AG20443 (cell line): ENCODE data around the gene C1RL.

ENCODE experiments used
- DNase-seq: peaks from one replicate; pipeline ENCODE4 v3.0.0; 2012; ENCODE audit warnings: low spot score, mixed read lengths

Gene C1RL

DNA sequence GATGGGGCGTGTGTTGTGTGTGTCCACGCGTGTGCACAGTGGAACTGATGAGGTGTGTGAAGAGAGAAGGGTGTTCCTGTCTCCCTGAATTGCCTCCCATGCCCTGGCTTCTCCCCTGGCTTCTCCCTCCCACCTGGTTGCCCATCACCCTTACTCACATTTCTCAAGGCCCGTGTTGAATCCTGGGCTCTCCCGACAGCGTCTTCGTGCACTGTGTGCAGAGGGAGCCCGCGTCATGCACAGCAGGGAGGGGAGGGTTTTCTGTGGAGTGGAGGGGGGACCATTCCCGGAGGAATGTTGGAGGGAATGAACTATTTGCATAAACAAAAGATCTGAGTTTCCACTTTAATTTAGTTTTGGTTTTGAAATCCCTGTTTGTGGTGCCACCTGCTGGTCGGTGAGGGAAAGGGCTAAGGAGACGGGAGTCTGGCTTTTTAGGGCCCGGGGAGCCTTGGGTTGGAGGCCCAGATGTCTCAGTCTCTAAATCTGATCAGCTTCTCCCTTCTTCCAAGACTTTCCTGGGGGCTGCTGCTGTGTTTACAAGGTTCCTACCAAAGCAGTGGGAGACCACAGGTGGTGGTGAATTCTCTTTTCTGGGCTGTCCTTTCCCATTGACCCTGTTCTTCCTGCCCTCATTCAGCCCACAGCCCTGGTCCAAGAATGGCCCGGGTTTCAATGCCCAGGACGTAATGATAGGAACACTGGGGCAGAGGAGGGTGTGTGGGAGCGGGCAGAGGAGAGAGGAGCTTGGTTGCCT, 16.6 kb downstream of the C1RL start, which contains the start of gene C1R:
TSS of gene C1R (minus strand) at position 217 of the 757 bp plus-strand sequence. CDS start at position 160, 57 bp downstream.
- DNase-seq: peak; percentile 87

DNA sequence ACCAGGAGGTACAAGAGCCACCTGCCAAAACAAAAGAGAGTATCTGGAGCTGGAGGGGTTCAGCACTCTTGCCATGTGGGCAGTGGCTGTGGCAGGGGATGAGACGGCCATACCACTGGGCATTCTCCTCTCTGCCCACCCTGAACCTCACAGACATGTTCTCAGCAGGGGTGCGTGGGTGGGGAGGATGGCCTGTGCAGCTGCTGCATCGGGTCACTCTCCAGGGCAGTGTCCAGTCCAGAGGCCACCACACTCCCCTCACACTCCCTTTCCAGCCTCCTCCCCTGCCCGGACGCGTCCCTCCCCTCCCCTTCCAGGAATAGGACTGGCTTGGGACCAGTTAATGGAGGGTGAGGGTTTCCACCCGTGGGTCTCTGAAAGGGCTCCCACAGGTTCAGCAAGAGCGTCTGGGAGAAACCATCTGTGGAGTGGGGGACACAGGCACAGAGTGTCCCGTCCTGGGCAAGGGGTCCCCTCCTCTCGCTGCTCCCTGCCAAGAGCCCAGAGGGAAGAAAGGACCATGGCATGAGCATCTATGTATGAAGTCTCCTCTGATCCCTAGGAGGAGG, 17.3 kb downstream of the C1RL start:
- DNase-seq: peak; percentile 42

DNA sequence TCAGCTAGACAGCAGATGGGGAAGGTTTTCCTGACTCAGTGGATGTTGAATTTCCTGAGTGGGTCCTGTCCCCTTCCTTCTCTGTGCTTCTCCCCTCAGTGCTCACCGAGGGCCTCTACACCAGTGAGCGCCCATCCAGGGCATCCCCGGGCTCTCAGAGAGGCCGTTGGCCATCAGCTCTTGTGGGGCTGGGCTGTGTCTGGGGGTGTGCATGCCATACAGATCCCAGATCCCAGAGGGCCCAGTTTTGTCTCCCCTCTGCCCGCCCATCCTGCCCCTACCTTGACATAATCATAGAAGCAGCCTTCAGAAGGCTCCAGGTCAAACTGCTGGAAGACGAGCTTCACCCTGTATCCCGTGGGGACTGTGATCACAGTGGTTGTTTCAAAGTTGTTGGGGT, 17.8 kb downstream of the C1RL start:
- no peak for DNase-seq

DNA sequence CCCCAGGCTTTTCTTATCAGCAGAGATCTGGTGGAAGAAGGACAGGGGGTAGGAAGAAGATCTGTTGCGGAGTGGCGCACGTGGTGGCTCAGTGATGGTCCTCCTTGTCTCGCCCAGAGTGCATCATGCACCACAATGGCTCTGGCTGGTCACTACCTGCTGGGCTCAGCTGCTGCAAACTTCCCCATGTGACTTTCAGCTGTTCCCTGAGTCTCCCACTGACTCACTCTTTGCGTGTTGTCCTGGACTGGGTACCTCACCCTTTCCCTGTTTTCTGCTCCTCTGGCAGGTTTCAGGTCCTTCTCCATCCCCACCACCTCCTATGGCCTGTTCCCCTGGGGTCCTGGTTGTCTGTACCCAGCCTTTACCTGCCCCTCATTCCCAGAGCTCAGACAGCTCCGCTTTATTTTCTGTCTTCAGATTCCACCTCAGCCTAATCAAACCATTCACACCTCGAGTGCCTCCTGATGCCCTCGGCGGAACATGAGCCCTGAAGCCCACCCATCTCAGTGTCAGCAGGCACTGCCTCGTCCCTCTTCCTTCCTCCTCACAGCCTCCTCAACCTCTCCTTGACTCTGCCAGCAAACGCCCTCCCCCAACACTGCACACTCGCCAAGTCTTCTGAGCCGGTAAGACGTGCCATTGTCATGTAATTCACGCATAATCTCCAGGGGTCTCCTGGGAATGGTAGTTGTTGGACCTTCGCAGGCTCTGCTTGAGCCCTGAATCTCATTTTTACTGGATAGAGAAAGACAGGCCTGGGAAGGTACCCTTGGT, 18.6 kb downstream of the C1RL start:
- DNase-seq: no peak

DNA sequence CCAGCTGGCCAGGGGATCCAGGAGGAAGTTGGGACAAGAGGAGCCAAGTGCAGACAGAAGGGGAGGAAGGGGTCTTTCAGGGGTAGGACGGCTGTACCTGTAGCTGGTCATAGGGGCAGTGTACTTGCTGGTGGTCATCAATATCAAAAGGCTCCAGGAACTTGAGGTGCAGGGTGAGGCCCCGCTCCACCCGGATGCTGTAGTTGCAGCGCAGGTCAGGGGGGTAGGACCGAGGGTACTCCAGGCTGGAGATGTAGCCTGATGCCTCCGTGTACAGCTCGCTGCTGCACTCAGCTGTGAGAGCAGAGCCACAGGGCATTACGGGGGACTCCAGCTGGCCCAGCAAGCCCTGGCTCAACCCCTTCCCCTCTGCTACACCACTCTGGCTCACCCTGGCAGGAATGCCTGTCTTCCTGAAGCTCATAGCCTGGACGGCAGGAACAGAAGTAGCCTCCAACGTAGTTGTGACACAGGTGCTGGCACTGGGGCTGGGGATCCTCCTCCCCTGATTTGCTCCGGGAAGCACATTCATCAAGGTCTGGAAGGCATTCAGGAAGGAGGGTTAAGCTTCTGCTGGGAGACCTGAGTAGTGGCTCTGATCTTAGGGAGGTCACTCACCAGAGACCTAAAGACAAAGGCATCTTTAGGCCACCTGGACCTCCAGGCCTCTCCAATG, 19.7 kb downstream of the C1RL start:
- no peak for DNase-seq

DNA sequence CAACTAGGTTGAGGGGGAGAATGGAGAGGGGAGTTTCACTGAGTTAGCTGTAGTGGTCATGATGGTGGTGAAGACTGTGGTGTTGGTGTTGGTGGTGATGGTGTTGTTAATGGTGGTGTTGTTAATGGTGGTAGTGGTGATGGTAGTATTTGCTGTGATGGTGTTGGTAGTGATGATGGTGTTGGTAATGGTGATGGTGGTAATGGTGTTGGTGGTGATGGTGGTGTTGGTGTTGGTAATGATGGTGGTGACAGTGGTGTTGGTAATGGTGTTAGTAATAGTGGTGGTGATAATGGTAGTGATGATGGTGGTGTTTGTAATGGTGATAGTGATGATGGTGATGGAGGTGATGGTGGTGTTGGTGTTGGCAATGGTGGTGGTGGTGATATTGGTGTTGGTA, 25.9 kb downstream of the C1RL start:
- DNase-seq: no peak

DNA sequence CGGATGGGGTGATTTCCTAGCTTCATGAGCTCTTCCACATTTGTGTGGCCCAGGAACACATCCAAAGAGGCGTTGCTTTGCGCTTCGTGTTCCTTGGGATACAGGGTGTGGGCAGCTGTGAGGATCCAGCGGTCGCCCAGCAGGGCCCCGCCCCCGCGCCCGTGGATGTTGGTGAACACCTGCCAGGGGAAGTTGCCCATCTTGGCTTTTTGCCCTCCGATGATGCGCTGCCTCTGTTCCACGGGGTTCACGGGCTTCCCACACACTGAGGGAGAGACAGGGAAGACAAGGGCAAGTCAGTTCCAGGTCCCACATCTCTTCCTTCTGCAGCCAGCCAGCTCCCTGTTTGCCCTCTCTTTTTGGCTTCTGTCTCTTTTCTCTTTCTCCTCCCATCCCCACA, 28.0 kb downstream of the C1RL start:
- no peak for DNase-seq

DNA sequence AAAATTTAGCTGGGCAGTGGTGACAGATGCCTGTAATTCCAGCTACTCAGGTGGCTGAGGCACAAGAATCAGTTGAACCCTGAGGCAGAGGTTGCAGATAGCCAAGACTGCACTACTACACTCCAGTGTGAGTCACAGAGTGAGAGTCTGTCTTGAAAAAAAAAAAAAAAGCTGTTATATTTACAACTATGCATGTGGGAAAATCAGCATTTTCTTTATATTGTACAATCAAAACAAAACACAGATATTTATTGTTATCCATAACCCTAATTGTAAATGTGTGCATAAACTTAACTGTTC, 29.2 kb downstream of the C1RL start:
- DNase-seq: no peak

DNA sequence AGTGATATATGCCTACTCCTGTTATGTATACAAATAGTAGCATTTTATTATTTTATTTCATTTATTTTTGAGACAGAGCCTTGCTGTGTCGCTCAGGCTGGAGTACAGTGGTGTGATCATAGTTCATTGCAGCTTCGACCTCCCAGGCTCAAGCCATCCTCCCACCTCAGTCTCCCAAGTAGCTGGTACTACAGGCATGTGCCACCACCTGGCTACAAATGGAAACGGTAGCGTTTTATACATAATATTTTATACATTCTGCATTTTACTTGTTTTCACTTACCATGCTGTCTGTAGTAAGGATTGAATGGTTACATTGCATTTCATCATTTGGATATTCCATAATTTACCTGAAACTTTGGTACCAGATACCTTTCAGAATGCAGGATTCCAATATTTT, 30.9 kb downstream of the C1RL start:
- no peak for DNase-seq

DNA sequence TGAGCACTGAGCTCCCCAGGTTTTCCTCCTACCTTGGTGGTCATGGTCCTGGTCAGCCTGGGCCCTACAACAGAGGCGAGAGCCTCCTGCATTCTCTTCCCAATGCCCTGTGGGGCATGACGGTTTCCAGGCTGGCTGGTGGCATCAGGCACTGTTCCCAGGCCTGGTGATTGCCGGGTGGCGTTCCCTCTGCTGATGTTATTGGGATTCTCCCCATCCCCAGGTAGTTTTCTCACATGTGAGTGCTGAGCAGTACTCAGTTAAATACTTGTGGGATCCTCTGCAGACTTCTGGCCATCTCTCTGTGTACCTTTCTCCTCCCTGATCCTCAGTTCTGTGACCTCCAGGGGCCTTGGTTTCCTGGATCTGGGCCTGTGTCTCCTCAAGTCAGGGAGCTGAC, 32.5 kb downstream of the C1RL start:
- DNase-seq: no peak

DNA sequence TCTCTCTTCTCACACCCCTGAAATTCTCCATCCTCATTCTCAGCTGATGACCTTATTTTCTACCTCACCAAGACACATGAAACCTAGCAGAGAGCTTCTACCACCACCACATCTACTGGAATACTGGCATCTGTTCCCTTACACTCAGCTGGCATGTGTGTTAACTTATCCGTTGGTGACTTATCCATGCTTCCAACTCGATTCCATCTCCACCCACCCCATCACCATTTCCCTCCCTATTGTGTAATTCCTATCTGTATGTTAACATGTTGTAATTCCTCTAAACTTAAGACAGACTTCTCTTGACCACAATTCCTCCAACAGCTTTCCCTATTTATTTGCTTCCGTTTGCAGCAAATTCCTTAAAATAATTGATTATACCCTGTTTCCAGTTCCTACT, 33.1 kb downstream of the C1RL start:
- peak; percentile 64 for DNase-seq

DNA sequence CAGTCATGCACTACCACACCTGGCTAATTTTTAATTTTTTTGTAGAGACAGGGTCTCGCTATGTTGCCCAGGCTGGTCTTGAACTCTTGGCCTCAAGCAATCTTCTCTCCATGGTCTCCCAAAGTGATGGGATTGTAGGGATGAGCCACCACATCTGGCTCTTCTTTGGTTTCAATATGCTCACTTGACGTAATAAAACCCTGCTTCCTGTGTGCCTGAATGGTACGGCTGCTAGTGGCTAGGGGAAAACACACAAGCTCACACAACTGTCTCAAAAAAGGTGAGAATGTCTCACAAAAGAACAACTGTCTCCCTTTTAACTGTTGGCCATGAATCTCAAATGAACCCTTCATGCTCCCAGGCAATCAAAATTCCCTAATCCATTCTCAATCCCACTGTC, 33.5 kb downstream of the C1RL start:
- DNase-seq: no peak

DNA sequence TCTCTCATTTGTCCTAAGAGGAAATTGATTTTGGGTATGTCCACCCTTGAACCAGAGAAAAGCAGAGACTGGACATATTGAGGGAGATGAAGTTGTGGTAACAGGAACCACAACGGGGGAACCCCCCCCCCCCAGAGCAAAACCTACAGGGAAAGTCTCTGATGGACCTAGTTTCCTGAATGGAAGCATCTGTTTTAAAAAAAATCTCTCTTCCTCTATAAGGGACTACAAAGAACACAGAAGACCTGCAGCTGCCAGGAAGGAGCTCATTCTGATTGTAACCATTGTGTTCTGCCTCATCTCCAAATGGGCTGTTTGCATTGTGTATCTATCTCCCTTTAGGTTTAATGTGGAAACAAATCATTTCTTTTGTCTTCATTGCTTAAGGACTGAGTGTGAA, 35.1 kb downstream of the C1RL start:
- no peak for DNase-seq

DNA sequence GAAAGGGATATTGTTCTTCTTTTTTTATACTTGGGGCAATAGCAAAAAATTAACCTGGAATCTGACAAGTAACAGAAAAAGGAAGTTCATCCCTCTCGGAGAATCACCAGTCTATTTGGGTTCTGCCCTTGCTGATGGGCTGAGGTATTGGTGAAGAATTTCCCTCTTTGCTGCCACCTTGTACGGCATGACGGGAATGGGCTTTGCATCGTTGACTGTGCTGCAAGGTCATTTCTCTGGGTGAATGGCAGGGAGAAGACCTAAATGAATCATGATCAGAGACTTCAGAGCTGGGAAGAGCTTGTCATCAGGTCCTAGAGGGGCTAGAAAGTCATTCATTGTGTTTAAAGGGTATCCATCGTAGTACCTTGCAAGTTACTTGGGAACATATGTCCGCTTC, 36.5 kb downstream of the C1RL start:
- no peak for DNase-seq

DNA sequence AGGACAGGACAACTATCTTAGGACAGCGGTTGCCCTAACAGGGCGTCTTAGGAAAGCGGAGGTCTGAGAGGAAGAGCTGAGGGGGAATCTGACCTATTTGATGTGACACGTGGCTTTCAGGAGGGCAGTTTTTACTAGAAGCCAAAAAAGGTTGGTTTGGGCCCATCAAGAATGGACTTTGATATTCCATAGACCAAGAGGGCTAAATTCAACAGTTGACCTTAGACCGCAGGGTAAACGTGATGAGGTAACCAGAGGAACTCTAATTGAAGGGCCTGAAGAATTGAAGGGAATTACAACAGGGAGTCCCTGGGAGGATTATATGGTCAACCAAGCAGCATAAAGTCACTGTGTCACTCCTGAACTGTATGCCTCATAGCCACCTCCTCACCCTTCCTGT, 37.0 kb downstream of the C1RL start:
- no peak for DNase-seq

DNA sequence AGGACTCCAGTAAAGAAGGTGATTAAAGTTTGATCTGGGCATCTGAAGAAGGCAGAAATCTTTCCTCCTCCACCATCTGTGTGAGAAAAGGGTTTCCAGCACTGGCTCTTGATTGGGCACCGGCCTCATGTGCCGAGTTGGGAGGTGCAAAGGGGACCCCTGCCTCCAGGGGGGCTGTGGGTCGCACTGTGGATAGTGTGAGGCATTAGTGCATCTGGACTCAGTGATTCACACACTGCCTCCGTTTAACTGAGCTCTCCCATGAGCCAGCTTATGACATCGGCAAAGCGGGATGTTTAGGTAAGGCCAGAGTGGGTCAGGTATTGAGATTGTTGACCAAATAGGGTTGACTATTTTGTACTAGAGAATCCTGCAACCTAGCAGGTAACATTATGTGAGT, 39.6 kb downstream of the C1RL start:
- DNase-seq: no peak

DNA sequence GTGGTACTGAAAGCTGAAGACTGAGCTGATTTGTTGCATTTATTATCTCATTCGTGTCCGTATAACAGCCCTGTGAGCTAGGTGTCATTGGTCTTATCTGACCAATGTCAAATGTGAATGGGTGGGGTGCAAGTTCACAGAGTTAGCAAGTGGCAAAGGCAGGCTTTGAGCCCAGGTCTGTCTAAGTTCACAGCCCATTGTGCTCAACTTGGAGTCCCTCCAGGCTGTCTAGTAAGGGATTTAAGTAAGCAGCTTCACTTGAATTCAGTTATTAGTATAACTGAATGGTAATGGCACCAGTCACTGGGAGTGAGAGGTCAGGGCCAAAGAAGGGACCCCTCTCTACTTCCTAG, 40.0 kb downstream of the C1RL start:
- no peak for DNase-seq

DNA sequence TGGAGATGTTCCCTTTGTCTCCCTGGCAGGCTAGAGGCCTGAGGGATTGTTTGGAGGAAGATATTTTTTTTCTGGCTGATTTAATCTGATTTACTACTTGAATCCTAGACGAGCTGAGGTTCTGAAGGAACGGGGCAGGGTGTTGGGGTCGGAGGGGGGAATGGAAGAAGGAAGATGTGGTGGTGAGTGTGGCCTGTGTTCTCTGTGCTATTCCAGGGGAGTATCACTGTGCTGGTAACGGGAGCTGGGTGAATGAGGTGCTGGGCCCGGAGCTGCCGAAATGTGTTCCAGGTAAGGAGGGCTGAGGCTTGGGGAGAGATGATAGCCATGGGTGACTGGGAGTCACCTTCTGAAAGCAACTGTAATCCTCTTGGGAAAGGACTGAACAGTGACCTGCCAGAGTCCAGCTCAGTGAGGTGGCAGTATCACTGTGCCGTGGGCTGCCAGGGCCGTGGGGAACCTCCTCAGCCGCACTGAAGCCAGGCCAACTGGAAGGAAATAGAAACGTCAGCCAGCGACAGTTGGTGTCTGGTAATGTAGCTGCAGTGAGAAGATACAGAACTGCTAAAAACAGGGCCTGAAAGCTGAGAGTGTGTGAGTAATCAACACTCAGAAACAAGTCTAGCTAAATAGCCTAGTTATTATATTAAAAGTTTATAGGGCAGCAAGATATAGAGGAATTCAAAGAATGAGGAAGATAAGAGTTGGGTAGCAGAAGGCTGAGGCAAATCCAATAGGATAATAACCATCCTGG, 40.6 kb downstream of the C1RL start:
- no peak for DNase-seq

DNA sequence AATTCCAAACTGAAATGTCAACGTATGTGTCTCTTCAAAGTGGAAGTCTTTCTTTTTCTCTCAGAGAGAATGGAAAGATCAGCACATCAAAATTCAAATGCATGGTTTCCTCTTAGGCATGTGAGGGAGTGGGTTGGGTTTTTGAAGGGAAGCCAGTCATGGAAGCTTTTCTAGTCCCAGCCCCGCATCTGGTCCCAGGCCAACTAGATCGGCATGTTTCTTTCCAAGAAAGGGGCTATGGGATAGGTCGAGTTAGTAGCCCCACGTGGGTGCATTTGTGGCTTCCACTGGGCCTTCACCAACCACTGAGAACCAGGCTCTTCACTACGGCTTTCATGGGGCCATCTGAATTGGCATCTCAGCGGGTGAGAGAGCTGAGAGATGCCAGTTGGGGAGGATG, 41.9 kb downstream of the C1RL start:
- no peak for DNase-seq

DNA sequence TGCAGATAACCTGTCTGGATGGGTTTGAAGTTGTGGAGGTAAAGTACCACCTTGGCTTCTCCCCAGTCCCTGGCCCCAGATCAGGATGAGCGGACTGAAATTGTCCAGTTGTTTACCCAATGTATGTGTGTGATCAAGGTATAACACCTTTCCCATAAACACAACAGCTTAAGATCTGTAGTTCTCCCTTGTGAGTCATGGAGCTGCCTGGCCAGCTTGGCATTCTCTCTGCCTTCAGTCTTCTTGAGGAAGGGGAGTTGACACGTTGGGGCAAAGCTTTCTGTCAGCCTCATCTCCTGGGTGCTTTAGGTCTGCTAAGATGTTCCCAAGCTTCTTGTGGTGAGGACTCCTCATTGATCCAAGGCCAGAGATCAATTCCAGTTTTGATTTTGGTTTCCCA, 42.4 kb downstream of the C1RL start:
- DNase-seq: no peak

DNA sequence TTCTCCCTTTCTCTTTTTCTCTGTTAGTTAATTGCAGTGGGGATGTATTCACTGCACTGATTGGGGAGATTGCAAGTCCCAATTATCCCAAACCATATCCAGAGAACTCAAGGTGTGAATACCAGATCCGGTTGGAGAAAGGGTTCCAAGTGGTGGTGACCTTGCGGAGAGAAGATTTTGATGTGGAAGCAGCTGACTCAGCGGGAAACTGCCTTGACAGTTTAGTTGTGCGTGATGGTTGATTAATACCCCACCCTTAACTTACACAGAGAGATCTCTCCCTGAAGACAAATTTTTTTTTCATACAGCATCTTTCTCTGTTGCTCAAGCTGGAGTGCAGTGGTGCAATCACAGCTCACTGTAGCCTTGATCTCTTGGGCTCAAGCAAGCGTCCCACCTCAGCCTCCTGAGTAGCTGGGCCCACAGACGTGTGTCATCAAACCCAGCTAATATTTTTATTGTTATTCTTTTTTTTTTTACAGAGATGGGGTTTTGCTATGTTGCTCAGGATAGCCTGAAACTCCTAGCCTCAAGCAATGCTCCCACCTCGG, 43.9 kb downstream of the C1RL start:
- no peak for DNase-seq

DNA sequence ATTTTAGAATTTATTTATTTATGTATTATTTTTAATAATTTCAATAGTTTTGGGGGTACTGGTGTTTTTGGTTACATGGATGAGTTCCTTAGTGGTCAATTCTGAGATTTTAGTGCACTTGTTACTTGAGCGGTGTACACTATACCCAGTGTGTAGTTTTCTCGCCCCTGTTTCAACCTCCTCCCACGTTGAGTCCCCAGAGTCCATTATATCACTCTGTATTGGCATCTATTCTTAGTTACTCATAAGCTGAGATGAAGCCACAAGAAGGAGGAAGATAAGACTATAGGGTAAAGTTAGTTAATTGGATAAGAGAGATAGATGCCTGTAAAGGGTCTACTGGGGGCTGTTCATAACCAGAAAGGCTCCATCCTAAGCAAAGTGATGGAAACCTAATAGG, 44.5 kb downstream of the C1RL start:
- DNase-seq: no peak
